NCI-H2081 treated with DMSO at 0.1 percent for 48 hours (cell line): ENCODE data around the gene PTAFR.

Source experiments
- DNase-seq: peaks from one replicate; lab custom pipeline; 2025; lab: John Stamatoyannopoulos, UW

Gene PTAFR

GRCh38 chr1:28118640-28119307, 57.7 kb downstream of the PTAFR start:
- no peak for DNase-seq

- no peak for DNase-seq
Measured at GRCh38 chr1:28115267-28115666, 61.2 kb downstream of the PTAFR start.

GRCh38 chr1:28114844-28115243, 61.6 kb downstream of the PTAFR start:
- DNase-seq = no peak

- DNase-seq = no peak
Measured at GRCh38 chr1:28113242-28113572, 63.3 kb downstream of the PTAFR start.

- no peak for DNase-seq
Measured at GRCh38 chr1:28112388-28113241, 63.9 kb downstream of the PTAFR start.

- DNase-seq = no peak
Measured at GRCh38 chr1:28111157-28111556, 65.3 kb downstream of the PTAFR start.

- DNase-seq = no peak
Measured at GRCh38 chr1:28110555-28110954, 65.9 kb downstream of the PTAFR start.

- no peak for DNase-seq
Measured at GRCh38 chr1:28109639-28110038, 66.9 kb downstream of the PTAFR start.

- DNase-seq = no peak
Measured at GRCh38 chr1:28108001-28108400, 68.5 kb downstream of the PTAFR start.

GRCh38 chr1:28104866-28105467, 71.5 kb downstream of the PTAFR start:
- no peak for DNase-seq

- DNase-seq = no peak
Measured at GRCh38 chr1:28102189-28102588, 74.3 kb downstream of the PTAFR start.

- DNase-seq = no peak
Measured at GRCh38 chr1:28099050-28099769, 77.3 kb downstream of the PTAFR start.
